ENCODE data around the gene DIRAS1.

The DIRAS1 gene

GRCh38 chr19:2720777-2721569, at the start of gene DIRAS1:
TSS of gene DIRAS1 (minus strand) at chr19:2721372. CDS start at chr19:2717806, 3,566 bp downstream.
- DNase-seq = no peak

GRCh38 chr19:2770055-2771013, 49.2 kb upstream of the DIRAS1 start:
- no peak for DNase-seq

DNA sequence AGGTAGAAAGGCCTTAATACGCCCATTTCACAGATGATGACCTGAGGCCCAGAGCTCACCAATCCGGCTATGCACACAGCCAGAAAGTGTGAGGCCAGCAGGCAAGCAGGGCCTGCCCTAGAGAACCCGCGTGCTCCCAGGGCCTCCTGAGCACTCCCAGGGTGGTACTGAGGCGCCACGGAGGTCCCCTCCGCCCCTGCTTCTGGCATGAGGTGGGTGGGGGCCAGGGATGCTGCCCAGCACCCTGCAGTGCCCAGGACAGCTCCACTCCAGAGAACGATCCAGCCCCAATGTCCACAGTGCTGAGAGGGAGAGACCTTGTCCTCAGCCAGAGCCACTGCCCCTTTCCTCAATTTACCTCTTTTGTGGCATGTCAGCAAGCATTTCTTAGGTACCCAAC, 48.0 kb upstream of the DIRAS1 start:
- no peak for DNase-seq

GRCh38 chr19:2768365-2769132, 47.4 kb upstream of the DIRAS1 start:
- no peak for DNase-seq

DNA sequence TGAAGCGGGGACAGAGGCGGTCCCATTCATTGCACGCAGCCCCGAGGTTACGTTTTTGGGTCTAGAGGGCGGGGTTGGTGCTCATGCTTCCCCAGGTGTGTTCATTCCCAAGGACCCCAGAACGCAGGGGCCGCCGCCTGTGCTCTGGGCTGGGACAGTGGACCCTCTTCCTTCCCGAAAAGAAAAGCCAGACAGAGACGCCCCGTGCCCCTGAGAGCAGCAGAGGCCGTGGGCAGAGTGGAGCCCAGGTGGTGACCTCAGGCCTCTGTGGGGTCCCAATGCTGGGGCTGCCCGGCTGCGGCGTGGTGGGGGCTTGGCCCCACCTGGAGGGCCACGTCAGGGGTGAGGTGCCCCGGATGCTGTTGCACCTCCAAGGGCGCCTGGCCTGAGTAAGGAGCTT, 46.5 kb upstream of the DIRAS1 start:
- DNase-seq = no peak

- DNase-seq = no peak
Measured at GRCh38 chr19:2766594-2767372, 45.6 kb upstream of the DIRAS1 start.

GRCh38 chr19:2765376-2765775, 44.2 kb upstream of the DIRAS1 start:
- DNase-seq = no peak

GRCh38 chr19:2764945-2765344, 43.8 kb upstream of the DIRAS1 start:
- DNase-seq = no peak

DNA sequence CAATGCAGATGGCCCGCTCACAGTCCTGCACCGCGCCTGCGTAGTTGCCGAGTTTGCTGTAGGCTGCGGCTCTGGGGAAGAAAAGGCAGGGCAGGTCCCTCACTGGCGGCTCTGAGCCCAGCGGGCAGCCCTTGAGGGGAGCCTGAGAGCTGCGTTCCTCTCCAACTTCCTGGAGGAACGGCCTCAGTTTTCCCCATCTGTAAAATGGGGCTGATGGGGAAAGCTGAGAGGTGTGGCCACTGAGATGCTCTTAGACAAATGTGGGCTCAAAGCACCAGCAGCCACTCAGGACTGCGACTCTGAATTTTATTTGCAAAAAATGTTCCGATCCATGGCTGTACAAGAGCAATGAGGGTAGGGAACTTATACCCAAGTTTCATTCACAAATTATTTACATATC, 42.5 kb upstream of the DIRAS1 start:
- DNase-seq = no peak

DNA sequence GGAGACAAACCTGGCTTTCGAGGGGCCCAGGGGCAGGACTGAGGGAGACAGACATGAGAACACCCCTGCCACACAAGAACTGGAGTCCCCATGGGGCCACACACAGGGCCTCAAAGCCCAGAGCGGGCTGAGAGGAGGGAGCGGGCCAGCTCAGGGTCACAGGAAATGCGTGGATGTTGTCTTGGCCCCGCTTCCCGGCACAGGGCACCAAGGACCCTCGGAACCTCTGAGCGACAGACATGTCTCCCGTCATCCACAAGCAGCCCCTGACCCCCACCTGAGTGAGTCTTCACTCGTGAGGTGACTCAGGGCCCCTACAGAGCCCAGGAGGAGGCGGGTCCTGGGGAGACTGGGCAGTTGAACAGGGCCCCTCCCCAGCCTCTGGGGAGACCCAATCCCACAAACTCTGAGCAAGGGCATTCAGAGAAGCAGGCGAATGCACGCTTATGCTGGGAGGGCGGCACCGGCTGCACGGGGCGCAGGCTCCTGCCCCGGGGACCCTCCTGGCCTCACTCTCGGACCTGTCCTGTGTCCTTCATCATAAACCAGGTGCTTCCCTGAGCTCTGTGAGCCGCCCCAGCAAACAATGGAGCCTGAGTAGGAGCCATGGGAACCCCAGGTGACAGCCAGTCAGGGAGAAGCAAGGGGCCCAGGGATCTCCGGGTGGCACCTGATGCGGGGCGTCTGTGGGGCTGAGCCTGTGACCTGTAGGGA, 41.8 kb upstream of the DIRAS1 start:
- no peak for DNase-seq

GRCh38 chr19:2761876-2762782, 41.0 kb upstream of the DIRAS1 start:
- DNase-seq = no peak

DNA sequence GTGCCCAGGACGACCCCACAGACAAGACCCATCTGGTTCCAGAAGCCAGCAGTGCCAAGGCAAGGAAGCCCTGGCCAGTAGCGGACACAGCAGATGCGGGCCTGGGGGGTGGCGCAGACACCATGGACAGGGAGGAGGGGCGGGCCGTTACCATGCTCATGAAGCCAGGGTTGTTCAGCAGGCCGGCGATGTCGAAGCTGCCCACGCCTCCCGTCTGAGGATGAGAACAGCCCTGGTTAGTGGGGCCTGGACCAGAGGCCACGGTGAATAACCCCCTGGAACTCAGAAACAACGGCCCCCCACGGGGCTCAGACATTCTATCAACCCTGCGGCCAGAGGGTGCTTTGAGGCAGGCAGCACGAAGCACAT, 40.1 kb upstream of the DIRAS1 start:
- DNase-seq = no peak

- DNase-seq = no peak
Measured at GRCh38 chr19:2759965-2760364, 38.8 kb upstream of the DIRAS1 start.

GRCh38 chr19:2759362-2759761, 38.2 kb upstream of the DIRAS1 start:
- no peak for DNase-seq

DNA sequence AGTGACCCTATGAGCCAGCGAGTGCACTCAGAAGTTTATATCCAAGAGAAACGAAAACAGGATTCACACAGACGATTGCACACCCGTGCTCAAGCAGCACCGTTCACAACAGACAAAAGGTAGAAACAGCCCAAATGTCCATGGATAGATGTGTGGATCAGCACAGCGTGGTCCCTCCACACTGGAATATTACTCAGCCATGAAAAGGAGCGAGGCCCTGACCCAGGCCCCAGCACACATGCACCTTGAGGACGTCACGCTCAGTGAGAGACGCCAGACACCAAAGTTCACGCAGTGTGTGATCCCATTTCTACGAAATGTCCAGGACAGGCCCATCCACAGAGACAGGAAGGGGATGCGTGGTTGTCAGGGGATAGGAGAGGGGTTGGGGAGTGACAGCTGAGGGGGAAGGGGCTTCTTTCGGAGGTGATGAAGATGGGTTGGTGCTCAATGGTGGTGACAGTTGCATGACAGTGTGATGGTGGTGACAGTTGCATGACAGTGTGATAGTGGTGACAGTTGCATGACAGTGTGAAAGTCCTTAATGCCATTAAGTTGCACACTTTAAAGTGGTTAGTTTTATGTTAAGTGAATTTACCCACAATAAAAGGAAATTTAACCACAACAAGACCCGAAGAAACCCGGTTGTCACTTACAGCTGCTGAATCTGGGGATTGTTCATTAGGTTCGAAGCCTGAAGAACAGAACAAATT, 37.6 kb upstream of the DIRAS1 start:
- no peak for DNase-seq

DNA sequence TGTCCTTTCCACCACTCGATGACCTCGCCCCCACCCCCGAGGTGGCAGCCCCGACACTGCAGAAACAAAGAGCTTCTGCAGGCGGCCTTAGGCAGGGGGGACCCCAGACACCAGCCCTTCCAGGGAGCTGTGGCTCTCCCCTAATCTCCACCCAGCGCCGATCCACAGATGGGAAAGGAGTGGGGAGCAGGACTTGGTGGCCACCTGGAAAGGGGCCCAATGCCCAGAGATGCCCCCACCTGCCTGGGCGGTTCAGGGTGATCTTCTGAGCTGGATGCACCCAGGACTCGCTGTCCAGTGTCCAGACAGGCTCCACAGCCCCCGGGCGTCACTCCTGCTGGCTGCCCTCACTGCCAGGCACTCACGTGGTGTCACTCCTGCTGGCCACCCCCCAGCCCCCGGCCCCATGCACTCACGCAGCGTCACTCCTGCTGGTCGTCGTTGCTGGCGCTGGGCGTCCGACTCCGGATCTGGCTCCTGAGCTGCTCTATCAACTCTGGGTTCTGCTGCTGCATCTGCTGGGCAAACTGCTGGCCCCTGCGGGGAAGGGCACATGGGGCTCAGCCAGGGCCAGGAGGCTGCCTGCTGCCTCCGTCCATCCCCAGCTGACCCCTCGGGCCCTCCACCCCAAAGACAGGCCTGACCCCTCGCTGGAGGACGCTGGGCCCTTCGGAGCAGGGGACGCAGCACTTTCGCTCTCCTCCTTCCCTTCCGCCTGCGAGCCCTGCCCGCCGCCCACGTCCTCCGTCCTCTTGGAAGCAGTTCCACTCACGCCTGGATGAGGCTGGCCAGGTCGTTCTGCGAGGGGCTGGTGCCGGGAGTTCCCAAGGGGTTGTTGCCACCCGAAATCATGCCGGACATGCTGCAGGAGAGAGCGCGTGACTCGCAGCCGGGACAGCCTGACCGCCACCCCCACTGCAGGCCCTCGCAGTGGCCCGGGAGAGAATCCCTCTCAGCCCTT, 36.0 kb upstream of the DIRAS1 start:
- no peak for DNase-seq

DNA sequence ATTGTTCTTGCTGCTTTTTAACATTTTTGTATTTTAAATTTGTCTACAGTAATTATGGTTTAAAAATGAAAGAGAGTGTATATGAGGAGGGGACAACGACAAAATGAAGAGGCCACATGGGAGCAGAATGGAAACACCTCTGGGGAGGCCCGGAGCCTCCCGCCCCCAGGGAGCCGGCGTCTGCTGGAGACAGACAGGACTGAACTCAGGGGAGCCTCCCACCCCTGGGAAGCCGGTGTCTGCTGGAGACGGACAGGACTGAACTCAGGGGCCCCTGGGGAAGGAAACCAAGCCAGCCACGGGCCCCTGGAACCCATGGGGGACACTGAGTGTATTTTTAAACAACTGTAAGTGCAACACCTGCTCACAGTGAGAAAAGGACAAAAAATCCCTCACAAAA, 35.3 kb upstream of the DIRAS1 start:
- DNase-seq = no peak

DNA sequence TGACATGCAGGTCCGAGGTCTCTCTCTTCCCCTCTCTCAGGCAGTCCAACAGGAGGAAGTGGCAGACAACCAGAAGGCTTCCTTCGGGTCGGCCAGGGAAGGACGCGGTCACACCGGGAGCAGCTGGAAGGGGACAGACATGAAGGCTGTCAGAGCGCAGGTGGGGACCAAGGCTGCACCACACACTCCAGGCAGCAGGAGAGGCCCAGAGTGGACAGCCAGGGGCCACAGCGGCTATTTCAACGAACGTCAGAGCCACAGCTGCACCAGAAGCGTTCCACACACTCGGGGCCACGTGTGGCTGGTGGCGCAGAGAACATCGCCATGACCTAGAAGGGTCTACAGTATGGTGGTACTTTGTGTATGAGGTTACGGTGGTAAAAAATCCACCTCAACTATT, 34.6 kb upstream of the DIRAS1 start:
- no peak for DNase-seq

- no peak for DNase-seq
Measured at GRCh38 chr19:2755448-2755705, 34.2 kb upstream of the DIRAS1 start.

All from NCI-H524 treated with DMSO at 0.1 percent for 48 hours (cell line).